Endothelial cell of umbilical vein (primary cell): Measurements from ENCODE around the gene SEMA4C.

Source experiments
- CTCF ChIP-seq, 2 donors: IDR thresholded peaks; 1 replicate in 1 of 2; 2 replicates in 1 of 2; pipeline ENCODE4 v1.5.1; 2011; ENCODE audit warnings: low read length in 2 of 2, mild to moderate bottlenecking in 2 of 2, moderate library complexity in 2 of 2, control low read depth in 1 of 2, inconsistent platforms in 1 of 2, low read depth in 1 of 2; ENCODE audit not compliant: insufficient read depth in 1 of 2; ENCODE audit errors: extremely low read depth in 1 of 2
- EZH2 ChIP-seq: IDR thresholded peaks from 2 replicates; pipeline ENCODE4 v1.6.1; 2012; ENCODE audit warnings: borderline replicate concordance, low read depth, mild to moderate bottlenecking, moderate library complexity, low read length, inconsistent platforms; ENCODE audit not compliant: severe bottlenecking
- FOS ChIP-seq: IDR thresholded peaks from 2 replicates; pipeline ENCODE4 v1.6.1; 2011; ENCODE audit warnings: mild to moderate bottlenecking, low read length, moderate library complexity, borderline replicate concordance; ENCODE audit not compliant: insufficient read depth
- JUN ChIP-seq: IDR thresholded peaks from 2 replicates; pipeline ENCODE4 v1.6.1; 2011; ENCODE audit warnings: borderline replicate concordance, low read depth; ENCODE audit not compliant: insufficient read length, insufficient read depth
- MYC ChIP-seq: IDR thresholded peaks from one replicate; pipeline ENCODE4 v1.6.1; 2011; ENCODE audit warnings: mild to moderate bottlenecking, low read depth, low read length
- POLR2A ChIP-seq: IDR thresholded peaks from 2 replicates; pipeline ENCODE4 v1.6.1; 2012; ENCODE audit warnings: low read depth, mild to moderate bottlenecking, control low read depth, low read length
- TF ChIP-seq, protein P1 (sequence below): IDR thresholded peaks from 2 replicates; pipeline ENCODE4 v1.6.1; 2011; ENCODE audit not compliant: insufficient read depth, insufficient read length

DNA sequence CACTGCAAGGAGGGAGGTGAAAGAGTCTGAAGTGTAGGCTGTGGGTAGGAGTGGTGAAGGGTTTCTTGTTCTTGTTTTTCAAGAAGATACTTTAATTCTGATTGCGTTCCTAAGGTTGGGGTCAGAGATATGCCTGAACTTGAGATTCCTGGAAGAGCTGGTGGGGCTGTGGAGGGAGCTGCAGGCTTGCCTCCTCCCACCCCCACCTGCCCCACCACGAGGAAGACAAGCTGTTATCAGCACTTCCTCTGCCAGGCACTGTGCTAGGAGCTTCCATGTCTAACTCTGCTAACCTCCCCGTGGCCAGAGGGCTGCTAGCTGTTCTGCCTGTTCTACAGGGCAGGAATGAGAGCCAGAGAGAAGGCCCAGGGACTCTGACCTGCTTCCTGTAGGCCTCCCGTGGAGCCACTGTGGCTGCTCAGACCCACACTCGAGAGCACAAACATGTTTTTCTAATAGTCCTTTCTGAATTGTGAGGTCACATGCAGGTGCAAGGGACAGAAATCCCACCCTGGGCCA lies 39.8 kb downstream of the SEMA4C start:
- TF ChIP-seq POLR2A, result no peak
- TF ChIP-seq CTCF (IDR thresholded peaks at IDR 0.05; ENCODE audit: extremely low read depth in 1 of 2, insufficient read depth in 1 of 2, low read depth in 1 of 2, low read length in 2 of 2), result no peak
- TF ChIP-seq FOS, result no peak
- TF ChIP-seq MYC, result no peak
- TF ChIP-seq EZH2, result no peak
- TF ChIP-seq JUN, result no peak
- TF ChIP-seq, protein P1, sequence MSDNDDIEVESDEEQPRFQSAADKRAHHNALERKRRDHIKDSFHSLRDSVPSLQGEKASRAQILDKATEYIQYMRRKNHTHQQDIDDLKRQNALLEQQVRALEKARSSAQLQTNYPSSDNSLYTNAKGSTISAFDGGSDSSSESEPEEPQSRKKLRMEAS, result no peak
